Upper lobe of left lung (tissue), 6 donors: ENCODE results near the gene SSBP3. TPM values are rescaled to one million over a fixed set of nuclear protein-coding genes. Genes with fewer than 3 reads are reported as not detected.

ENCODE experiments used
- total RNA-seq, 6 donors: library from RNA; depleted of rRNA in 4 of 6; stranded (reverse); fragments of >200 nt in 4 of 6; gene quantifications; one replicate each; pipeline versions ENCODE4 v1.1.0 to v1.2.1, GENCODE V29; 2016 to 2021
- donor health status: DM: no; HTN: no; CAD: no; lungs with moderate emphysema.
- donor health status: DM: no; HTN: yes; CAD: no; lungs with severe emphysema.

SSBP3 gene
- total RNA-seq, 6 donors from 2014 or later, result 17.8 to 35.6 (median 26.4) TPM

Other genes with a start within 250 kb of the SSBP3 start
- gene CYB5RL, start 206.4 kb downstream of the SSBP3 start, total RNA-seq, result 1 to 10 TPM; 2.7 to 10.0 (median 6.6) TPM
- gene MRPL37, start 206.2 kb downstream of the SSBP3 start, total RNA-seq, result 10 to 100 TPM; 33.2 to 58.2 (median 47.0) TPM
- 10 to 100 TPM in 1 of 6 donors, 1 to 10 TPM in 5; 2.3 to 13.6 (median 7.0) TPM for gene ACOT11, start 141.8 kb upstream of the SSBP3 start, total RNA-seq
- gene FAM151A, start 217.1 kb upstream of the SSBP3 start, total RNA-seq, result not detected
- 10 to 100 TPM in 2 of 6 donors, 1 to 10 TPM in 4; 1.2 to 10.5 (median 2.2) TPM for gene MROH7, start 235.4 kb upstream of the SSBP3 start, total RNA-seq